Measurements from ENCODE around the gene BCL2L12.
A peak's percentile ranks its signal among the peaks of the same experiment; 100 is the strongest.

The BCL2L12 gene

GRCh38 chr19:49662011-49662410 is 3.7 kb upstream of the BCL2L12 start:
- no peak for DNase-seq (ENCODE audit: low read depth in 2 of 2)

DNA sequence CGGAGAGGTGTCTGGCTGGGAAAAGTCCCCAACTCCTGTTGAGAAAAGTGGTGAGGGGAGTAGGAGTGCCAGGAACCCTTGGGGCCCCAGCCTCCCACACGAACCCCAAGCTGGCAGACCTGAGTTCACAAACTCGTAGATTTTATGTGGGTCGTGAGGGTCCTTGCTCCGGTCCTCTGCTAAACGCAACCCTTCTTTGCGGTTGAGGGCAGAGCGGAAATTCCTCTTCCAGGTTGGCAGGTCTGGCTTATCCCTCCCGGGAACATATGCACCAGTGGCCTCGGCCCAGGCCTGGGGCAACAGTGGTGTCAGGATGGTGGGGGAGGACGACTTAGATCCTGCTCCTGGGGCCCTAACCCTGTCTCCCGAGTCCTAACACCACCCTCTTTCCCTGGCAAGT is 2.5 kb upstream of the BCL2L12 start:
- DNase-seq (ENCODE audit: low read depth in 2 of 2) = no peak

DNA sequence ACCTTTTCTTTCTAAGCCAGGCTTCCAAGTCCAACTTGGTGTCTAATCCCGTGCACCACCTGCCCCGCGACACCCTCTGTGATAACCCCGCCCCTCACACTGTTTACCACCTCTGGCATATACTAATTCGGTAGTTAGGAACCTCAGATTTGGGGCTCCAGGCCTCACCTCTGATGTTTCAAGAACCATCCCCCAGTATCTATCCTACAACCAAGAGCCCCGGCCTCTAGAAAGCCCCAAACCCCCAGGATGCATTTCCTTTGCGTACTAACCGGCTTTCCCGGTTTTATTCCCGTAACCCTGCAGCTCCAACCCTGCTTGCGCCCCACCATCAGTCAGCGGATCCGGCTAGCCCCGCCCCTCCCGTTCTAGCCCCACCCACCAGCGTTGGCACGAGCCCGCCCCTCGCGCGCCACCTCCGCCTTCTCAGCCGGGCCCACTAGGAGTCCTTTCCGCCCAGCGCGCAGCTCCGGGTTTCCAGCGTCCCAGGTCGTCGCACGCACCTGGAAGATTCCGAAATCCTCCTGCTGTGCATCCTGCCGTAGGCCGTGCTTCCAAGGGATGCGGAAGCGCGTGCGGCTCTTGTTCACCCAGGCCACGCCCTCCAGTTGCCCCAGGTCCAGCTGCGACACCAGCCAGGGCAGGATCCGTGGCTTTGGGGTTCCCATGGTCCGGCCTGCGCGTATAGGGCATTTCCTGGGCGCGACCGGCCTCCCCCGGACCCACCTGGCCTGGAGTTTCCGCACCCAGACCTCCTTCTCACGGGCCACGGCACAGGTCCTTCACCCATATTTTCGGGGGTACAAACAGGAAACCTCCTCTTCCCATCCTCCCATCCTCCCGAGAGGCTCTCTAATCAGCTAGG is 1.3 kb upstream of the BCL2L12 start:
- peak; percentile 92 to 96 for DNase-seq (ENCODE audit: low read depth in 2 of 2)

GRCh38 chr19:49665036-49665350 is 740 bp upstream of the BCL2L12 start:
- no peak for DNase-seq (ENCODE audit: low read depth in 2 of 2)

DNA sequence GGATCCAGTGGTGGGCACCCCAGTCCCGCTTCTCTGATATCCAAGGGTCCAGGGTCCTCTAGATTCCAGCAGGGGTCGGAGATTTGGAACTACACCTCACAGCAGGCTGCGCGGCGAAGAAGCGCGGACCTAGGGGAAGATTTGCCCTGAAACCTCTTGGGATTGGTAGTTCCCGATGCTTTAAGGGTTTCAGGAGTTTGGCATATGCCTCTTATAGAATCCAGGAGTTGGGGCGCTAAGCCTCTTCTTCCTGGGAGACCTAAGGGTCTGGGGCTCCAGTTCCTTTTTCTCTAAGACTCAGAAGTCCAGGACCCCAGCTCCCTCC is 349 bp downstream of the BCL2L12 start:
- no peak for DNase-seq (ENCODE audit: low read depth in 2 of 2)

DNA sequence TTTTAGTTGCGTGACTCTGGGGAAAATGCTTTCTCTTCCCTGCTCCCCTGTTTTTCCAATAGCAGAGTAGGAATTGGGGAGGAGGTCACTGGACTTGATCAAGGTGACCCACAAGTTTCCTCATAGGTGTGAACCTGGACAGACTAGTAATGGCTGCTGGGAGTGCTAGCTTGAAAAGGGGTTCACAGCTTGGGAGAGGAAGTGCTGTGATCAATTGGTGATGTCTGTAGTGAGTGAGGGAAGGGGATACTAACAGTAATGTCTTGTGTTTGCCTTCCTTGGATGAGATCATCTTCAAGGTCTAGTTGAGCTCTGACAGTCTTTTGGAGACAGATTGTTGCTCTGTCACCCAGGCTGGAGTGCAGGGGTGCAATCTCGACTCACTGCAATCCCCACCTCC is 1.7 kb downstream of the BCL2L12 start:
- DNase-seq (ENCODE audit: low read depth in 2 of 2) = no peak

- DNase-seq (ENCODE audit: low read depth in 2 of 2) = no peak
Observed at GRCh38 chr19:49669516-49669915, 3.8 kb downstream of the BCL2L12 start.

DNA sequence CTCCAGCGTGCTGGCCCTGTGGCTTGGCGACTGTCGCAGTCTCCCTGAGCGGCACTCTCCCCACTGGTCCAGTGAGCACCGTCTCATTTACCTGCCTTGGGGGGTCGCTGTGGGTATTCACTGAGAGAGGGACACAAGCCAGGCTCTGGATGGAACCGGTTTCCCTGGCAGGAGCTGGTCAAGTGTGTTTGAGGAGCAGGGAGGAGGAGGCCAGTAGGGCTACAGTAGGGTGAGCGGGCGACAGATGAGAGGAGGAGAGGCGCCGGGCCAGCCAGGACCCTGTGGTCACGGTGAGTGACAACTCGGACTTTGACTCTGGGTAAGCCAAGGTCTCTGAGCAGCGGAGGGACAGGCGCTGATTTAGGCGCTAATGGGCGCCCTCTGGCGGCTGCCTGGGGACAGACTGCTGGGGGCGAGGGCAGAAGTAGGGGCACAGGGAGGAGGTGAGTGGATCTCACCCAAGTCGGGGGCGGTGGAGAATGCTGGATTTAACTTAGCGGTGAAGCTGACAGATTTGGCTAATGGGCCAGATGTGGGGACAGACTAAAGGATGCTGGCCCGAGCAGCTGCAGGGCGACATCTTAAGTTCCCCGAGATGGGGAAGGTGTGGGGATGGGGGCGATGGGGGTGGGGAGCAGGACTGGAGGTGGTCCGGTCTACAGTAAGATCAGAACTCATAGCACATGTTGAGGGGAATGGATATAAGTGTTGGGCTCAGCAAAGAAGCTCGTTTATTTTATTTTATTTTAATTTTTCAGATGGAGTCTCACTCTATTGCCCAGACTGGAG is 6.6 kb downstream of the BCL2L12 start:
- peak; percentile 68 to 70 for DNase-seq (ENCODE audit: low read depth in 2 of 2)

DNA sequence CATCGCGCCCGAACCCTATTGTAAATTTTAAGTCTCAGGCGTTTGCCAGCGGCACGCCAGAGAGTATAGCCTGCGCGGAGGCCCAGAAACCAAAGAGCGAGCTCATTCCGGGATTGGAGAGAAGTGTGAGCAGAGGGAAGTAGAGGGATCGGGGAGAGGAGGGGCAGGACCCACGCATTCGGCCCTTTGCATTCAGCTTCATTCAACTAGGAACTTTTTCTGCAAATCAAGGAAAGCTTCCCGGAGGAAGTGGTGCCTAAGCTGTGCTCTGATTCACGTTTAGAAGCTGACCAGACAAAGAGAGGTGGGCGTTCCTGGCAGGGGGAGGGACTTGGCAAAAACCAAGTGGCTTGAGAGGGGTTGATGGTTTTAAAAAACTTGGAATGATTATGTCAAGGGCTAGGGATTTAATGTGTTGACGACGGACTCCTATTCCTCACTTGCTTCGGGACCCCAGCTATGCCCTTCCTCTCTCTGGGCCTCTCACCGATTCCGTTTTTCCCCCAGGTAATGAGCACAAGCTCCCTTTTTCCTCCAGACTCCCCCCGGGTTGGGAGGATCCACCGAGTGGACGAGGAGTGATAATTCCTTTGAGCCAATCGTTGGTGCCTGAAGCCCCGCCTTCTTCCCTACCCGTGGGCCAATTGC is 10.5 kb downstream of the BCL2L12 start:
- DNase-seq (ENCODE audit: low read depth in 2 of 2) = peak; percentile 45 to 63

- DNase-seq (ENCODE audit: low read depth in 2 of 2) = peak; percentile 95 to 99
Observed at GRCh38 chr19:49676784-49677230, 11.1 kb downstream of the BCL2L12 start.

GRCh38 chr19:49677231-49677900 is 11.6 kb downstream of the BCL2L12 start, which contains the start of gene PRMT1:
PRMT1 (plus strand) TSS chr19:49677271; CDS start chr19:49677281, 10 bp downstream.
- DNase-seq (ENCODE audit: low read depth in 2 of 2) = peak; percentile 34 to 49

DNA sequence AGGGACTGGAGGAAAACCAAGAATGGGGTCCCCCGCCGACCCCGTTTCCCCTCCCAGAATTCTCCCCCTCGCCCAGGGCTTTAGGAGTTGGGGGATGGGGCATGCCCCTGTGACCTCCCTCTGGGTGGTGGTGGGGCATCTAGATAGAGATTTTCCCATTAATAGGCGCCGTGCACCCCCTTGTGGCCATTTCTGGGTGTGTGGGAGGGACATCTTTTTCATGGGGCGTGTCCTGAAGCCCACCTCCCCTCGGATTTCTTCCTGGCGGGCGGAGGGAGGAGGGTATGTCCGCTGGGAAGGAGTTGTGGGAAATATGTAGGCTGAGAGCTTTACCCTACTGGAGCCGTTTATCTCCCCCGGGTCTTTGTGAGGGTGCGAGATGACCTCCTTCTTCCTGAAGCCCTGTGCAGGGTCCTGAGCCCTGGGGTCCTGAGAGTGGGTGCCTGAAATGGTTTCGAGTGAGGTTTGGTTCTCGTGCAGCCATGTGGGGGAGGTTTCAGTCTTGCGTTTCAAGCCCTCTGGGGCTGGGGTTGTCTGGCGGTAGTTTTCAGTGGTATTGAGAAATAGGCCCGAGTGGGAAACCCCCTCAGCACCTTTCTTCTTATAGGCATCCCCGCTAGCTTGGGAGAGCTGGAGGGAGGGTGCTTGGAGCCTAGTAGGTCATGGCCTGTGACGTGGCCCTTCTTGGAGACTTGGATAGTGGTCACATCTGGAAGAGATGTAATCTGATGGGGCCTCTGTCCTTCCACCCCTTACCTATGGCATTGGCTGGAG is 12.4 kb downstream of the BCL2L12 start:
- DNase-seq (ENCODE audit: low read depth in 2 of 2) = peak; percentile 60 to 63

GRCh38 chr19:49678985-49679770 is 13.4 kb downstream of the BCL2L12 start:
- no peak for DNase-seq (ENCODE audit: low read depth in 2 of 2)

DNA sequence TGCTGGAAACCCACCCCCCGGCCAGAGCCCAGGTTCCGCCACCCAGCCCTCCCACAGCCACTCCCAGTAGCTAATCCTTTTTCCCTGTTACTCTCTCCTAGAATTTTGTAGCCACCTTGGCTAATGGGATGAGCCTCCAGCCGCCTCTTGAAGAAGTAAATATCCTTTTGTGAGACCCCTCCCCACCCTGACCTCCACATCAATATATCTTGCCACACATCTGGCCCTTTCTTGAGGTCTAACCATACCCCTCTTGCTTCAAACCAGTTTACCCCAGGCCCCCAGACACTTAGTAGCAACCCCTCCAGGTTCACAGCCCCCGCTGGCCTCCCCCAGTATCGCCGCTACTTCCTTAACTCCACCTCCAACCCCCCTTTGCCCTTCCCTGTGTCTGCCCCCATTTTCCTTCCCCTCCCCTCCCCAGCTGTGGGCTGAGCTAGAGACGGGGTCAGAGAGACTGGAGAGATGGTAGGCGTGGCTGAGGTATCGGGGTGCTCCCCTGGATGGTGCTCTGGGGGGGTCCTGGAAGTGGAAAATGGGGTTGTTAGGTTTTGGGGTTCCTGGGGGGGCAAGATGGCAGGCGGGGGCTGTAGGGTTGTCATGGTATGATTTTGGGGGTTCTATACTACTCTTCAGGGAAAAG is 14.2 kb downstream of the BCL2L12 start:
- DNase-seq (ENCODE audit: low read depth in 2 of 2) = no peak

DNA sequence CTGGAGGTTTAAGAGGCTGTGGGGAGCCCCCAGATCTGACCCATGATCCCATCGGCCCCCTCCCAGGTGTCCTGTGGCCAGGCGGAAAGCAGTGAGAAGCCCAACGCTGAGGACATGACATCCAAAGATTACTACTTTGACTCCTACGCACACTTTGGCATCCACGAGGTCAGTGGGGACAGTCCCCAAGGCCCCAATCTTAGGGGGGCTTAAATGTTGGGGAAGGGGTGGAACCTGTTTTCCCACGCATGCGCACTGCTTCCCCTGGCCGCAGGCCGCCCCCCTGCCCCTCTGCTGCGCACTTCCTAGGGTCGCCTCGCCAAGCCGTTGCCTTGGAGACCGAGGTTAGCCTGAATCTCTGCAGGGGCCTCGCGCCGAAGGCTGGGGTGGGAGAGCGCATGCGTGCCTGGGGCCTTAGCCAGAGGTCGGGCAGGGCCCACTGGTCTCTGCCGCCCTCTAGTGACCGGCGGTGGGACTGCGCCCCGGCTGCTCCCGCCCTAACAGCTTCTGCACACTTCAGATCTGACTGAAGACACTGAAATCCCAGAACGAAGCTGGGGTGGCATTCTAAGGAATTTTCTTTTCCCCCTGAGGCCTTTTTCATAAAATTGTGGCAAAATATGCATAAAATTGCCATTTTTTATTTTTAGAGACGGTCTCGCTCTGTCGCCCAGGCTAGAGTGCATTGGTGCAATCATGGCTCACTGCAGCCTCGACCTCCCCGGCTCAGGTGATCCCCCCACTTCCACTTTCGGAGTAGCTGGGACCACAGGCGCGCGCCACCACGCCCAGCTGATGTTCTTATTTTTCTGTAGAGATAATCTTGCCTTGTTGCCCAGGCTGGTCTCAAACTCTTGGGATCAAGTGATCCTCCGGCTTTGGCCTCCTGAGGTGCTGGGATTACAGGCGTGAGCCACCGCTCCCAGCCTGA is 15.0 kb downstream of the BCL2L12 start:
- DNase-seq (ENCODE audit: low read depth in 2 of 2) = peak; percentile 95 to 96

DNA sequence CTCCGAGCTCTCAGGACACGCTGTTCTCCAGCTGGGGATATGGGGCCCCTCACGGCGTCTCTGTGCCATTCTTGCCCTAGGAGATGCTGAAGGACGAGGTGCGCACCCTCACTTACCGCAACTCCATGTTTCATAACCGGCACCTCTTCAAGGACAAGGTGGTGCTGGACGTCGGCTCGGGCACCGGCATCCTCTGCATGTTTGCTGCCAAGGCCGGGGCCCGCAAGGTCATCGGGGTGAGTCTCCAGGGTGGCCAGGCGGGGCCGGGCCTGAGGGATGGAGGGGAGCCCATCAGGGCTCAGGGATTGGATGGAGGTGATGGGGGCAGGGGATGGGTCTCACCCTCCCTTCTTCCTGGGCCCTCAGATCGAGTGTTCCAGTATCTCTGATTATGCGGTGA is 16.1 kb downstream of the BCL2L12 start:
- DNase-seq (ENCODE audit: low read depth in 2 of 2) = no peak

- DNase-seq (ENCODE audit: low read depth in 2 of 2) = no peak
Observed at GRCh38 chr19:49682274-49682673, 16.5 kb downstream of the BCL2L12 start.

- no peak for DNase-seq (ENCODE audit: low read depth in 2 of 2)
Observed at GRCh38 chr19:49683814-49684250, 18.1 kb downstream of the BCL2L12 start.
